ENCODE results near the gene FOXE1. TPM values are rescaled to one million over a fixed set of nuclear protein-coding genes. Genes with fewer than 3 reads are reported as not detected.

The FOXE1 gene
- total and polyA plus RNA-seq, 2 of the 13 experiments (the other 11 are each of a cell fraction or from before 2014, with no cell fraction given), result not detected

- no peak for TF ChIP-seq AHDC1 (CRISPR knock-in tag; IDR thresholded peaks at IDR 0.05; ENCODE audit: borderline replicate concordance)
- TF ChIP-seq ZNF709 (CRISPR knock-in tag; IDR thresholded peaks at IDR 0.05), result no peak
- TF ChIP-seq SP2 (CRISPR knock-in tag; IDR thresholded peaks at IDR 0.05), result no peak
- TF ChIP-seq ZFP36 (IDR thresholded peaks at IDR 0.05; ENCODE audit: borderline replicate concordance, low read depth, low read length, partially characterized antibody), result no peak
- TF ChIP-seq E2F1 (CRISPR knock-in tag; IDR thresholded peaks at IDR 0.05), result no peak
- TF ChIP-seq EED (CRISPR knock-in tag; IDR thresholded peaks at IDR 0.05), result no peak
- TF ChIP-seq POLR2AphosphoS5 (IDR thresholded peaks at IDR 0.05; ENCODE audit: low read depth, low read length), result no peak
These were observed 7.3 kb upstream of the FOXE1 start (continued) for GRCh38 chr9:97845763-97846162.
